PFSK-1 (cell line): ENCODE measurements around the gene TAGAP.

Source experiments
- FOXP2 ChIP-seq: optimal IDR thresholded peaks from 2 replicates; pipeline ENCODE3; 2011; ENCODE audit warnings: borderline replicate concordance, control low read depth, inconsistent platforms; ENCODE audit not compliant: insufficient read depth; ENCODE audit errors: extremely low read length, extremely low read depth
- POLR2AphosphoS5 ChIP-seq: IDR thresholded peaks from 2 replicates; pipeline ENCODE4 v1.6.1; 2012; ENCODE audit warnings: low read depth, mild to moderate bottlenecking, control low read depth, low read length, moderate library complexity
- REST ChIP-seq, 2 experiments: IDR thresholded peaks; 2 replicates each; pipeline versions ENCODE4 v1.6.1 to v1.8.0; 2011 to 2012; ENCODE audit warnings: low read depth in 2 of 2, low read length in 2 of 2, control low read depth in 1 of 2, inconsistent platforms in 1 of 2, mild to moderate bottlenecking in 1 of 2, moderate library complexity in 1 of 2; ENCODE audit not compliant: insufficient read depth in 1 of 2
- TAF1 ChIP-seq: IDR thresholded peaks from 2 replicates; pipeline ENCODE4 v1.6.1; 2012; ENCODE audit warnings: low read length, control low read depth, borderline replicate concordance; ENCODE audit not compliant: insufficient read depth

GRCh38 chr6:159005436-159005835 lies 39.4 kb downstream of the TAGAP start:
- TF ChIP-seq POLR2AphosphoS5: no peak
- TF ChIP-seq TAF1: no peak
- no peak for TF ChIP-seq FOXP2
- no peak for TF ChIP-seq REST (IDR thresholded peaks at IDR 0.05; ENCODE audit: insufficient read depth in 1 of 2, low read depth in 2 of 2, low read length in 2 of 2)
